Hepatocyte (in vitro differentiated cells): ENCODE measurements around the gene GLRX.

Experiments
- CTCF ChIP-seq: fragments of 200-600 bp; sonication (generic); IDR thresholded peaks from 2 replicates; pipeline ENCODE4 v1.5.1; 2016; ENCODE audit warnings: antibody characterized with exemption, mild to moderate bottlenecking; ENCODE audit not compliant: poor library complexity
- EZH2 ChIP-seq: fragments of 200-600 bp; sonication (generic); IDR thresholded peaks from 2 replicates; pipeline ENCODE4 v1.6.1; 2016; ENCODE audit warnings: antibody characterized with exemption, mild to moderate bottlenecking, borderline replicate concordance
- EZH2phosphoT487 ChIP-seq: fragments of 200-600 bp; sonication (generic); IDR thresholded peaks from one replicate; pipeline ENCODE4 v1.6.1; 2018; ENCODE audit warnings: antibody characterized with exemption, mild to moderate bottlenecking, low read depth, moderate library complexity; ENCODE audit not compliant: unreplicated experiment, severe bottlenecking

GRCh38 chr5:95801532-95801931 is 21.0 kb downstream of the GLRX start:
- TF ChIP-seq CTCF: no peak
- no peak for TF ChIP-seq EZH2
- TF ChIP-seq EZH2phosphoT487: no peak
